ENCODE results near the gene IL18RAP. TPM values are rescaled to one million over a fixed set of nuclear protein-coding genes. Genes with fewer than 3 reads are reported as not detected.

The IL18RAP gene
- total RNA-seq, 1 experiment from 2014 or later, result not detected

- H3K27me3 ChIP-seq, result no peaks in the 10 kb centered on the region
- H3K27ac ChIP-seq, result no peak overlapping the region
- DNase-seq, result no peak
- H3K9me3 ChIP-seq (replicated peaks), result no peaks in the 10 kb centered on the region
- no peak overlapping the region for H3K4me3 ChIP-seq
- no peaks in the 10 kb centered on the region for H3K36me3 ChIP-seq
- H3K4me1 ChIP-seq, result no peaks in the 10 kb centered on the region
Observed at GRCh38 chr2:102460467-102460866, 37.5 kb downstream of the IL18RAP start.

- Histone ChIP-seq H3K4me1 (no peaks in the 10 kb centered on the region), H3K9me3 (replicated peaks) (no peaks in the 10 kb centered on the region), H3K36me3 (no peaks in the 10 kb centered on the region), H3K27me3 (no peaks in the 10 kb centered on the region), H3K4me3 (no peak overlapping the region), H3K27ac (no peak overlapping the region)
- no peak for DNase-seq
Observed at GRCh38 chr2:102461188-102461587, 38.2 kb downstream of the IL18RAP start.

GRCh38 chr2:102463160-102463559, 40.2 kb downstream of the IL18RAP start:
- no peaks in the 10 kb centered on the region for H3K36me3 ChIP-seq
- H3K9me3 ChIP-seq (replicated peaks), result no peaks in the 10 kb centered on the region
- no peak overlapping the region for H3K4me3 ChIP-seq
- H3K4me1 ChIP-seq, result no peaks in the 10 kb centered on the region
- no peak overlapping the region for H3K27ac ChIP-seq
- DNase-seq, result no peak
- no peaks in the 10 kb centered on the region for H3K27me3 ChIP-seq

- no peak overlapping the region for H3K27ac ChIP-seq
Observed at GRCh38 chr2:102470168-102470567, 47.2 kb downstream of the IL18RAP start.

GRCh38 chr2:102473020-102473419, 50.1 kb downstream of the IL18RAP start, which contains the start of gene SLC9A4:
Gene SLC9A4 (plus strand): TSS chr2:102473226. CDS start chr2:102473760, 534 bp downstream.
- H3K4me1 ChIP-seq, result no peaks in the 10 kb centered on the region
- H3K36me3 ChIP-seq, result no peaks in the 10 kb centered on the region
- H3K27ac ChIP-seq, result no peak within 1 kb of the TSS
- no peak within 1 kb of the TSS for H3K4me3 ChIP-seq
- DNase-seq, result peak in 1 of 2 experiments; percentile 63
- no peaks in the 10 kb centered on the region for H3K27me3 ChIP-seq
- H3K9me3 ChIP-seq (replicated peaks), result no peaks in the 10 kb centered on the region

More at GRCh38 chr2:102470168-102470567, 47.2 kb downstream of the IL18RAP start:
- no peaks in the 10 kb centered on the region for H3K9me3 ChIP-seq (replicated peaks)
- H3K4me3 ChIP-seq, result no peak overlapping the region
- DNase-seq, result no peak
- H3K4me1 ChIP-seq, result no peaks in the 10 kb centered on the region
- H3K36me3 ChIP-seq, result no peaks in the 10 kb centered on the region
- no peaks in the 10 kb centered on the region for H3K27me3 ChIP-seq

- Histone ChIP-seq H3K9me3 (replicated peaks) (no peaks in the 10 kb centered on the region), H3K4me3 (no peak overlapping the region), H3K4me1 (no peaks in the 10 kb centered on the region), H3K36me3 (no peaks in the 10 kb centered on the region), H3K27ac (no peak overlapping the region), H3K27me3 (no peaks in the 10 kb centered on the region)
- no peak for DNase-seq
Observed at GRCh38 chr2:102473631-102474030, 50.7 kb downstream of the IL18RAP start.

- no peaks in the 10 kb centered on the region for H3K27me3 ChIP-seq
- no peaks in the 10 kb centered on the region for H3K36me3 ChIP-seq
- no peaks in the 10 kb centered on the region for H3K9me3 ChIP-seq (replicated peaks)
- H3K4me1 ChIP-seq, result no peaks in the 10 kb centered on the region
- H3K27ac ChIP-seq, result no peak overlapping the region
- no peak overlapping the region for H3K4me3 ChIP-seq
- no peak for DNase-seq
Observed at GRCh38 chr2:102474785-102475184, 51.8 kb downstream of the IL18RAP start.

- no peaks in the 10 kb centered on the region for H3K4me1 ChIP-seq
- H3K27ac ChIP-seq, result no peak overlapping the region
- H3K27me3 ChIP-seq, result peaks cover 6% of the 10 kb centered on the region; the same call in 1 of the 2 replicates
- no peaks in the 10 kb centered on the region for H3K9me3 ChIP-seq (replicated peaks)
- DNase-seq, result no peak
- H3K36me3 ChIP-seq, result no peaks in the 10 kb centered on the region
- no peak overlapping the region for H3K4me3 ChIP-seq
Observed at GRCh38 chr2:102478686-102479470, 55.9 kb downstream of the IL18RAP start.

- peaks cover 6% of the 10 kb centered on the region; the same call in 1 of the 2 replicates for H3K27me3 ChIP-seq
Observed at GRCh38 chr2:102480285-102481195, 57.6 kb downstream of the IL18RAP start.

GRCh38 chr2:102481931-102482330, 59.0 kb downstream of the IL18RAP start:
- Histone ChIP-seq H3K4me3 (no peak overlapping the region), H3K27me3 (peaks cover 6% of the 10 kb centered on the region; the same call in 1 of the 2 replicates), H3K27ac (no peak overlapping the region), H3K4me1 (peaks cover 2% of the 10 kb centered on the region), H3K36me3 (no peaks in the 10 kb centered on the region), H3K9me3 (replicated peaks) (no peaks in the 10 kb centered on the region)
- DNase-seq, result no peak

More at GRCh38 chr2:102480285-102481195, 57.6 kb downstream of the IL18RAP start:
- Histone ChIP-seq H3K4me3 (no peak overlapping the region), H3K9me3 (replicated peaks) (no peaks in the 10 kb centered on the region), H3K36me3 (no peaks in the 10 kb centered on the region), H3K27ac (no peak overlapping the region), H3K4me1 (no peaks in the 10 kb centered on the region)
- DNase-seq, result no peak

- H3K27me3 ChIP-seq, result peaks cover 6% of the 10 kb centered on the region; the same call in 1 of the 2 replicates
- H3K27ac ChIP-seq, result no peak overlapping the region
- DNase-seq, result no peak
- H3K36me3 ChIP-seq, result no peaks in the 10 kb centered on the region
- no peak overlapping the region for H3K4me3 ChIP-seq
- peaks cover 11% of the 10 kb centered on the region for H3K4me1 ChIP-seq
- no peaks in the 10 kb centered on the region for H3K9me3 ChIP-seq (replicated peaks)
Observed at GRCh38 chr2:102483086-102483485, 60.1 kb downstream of the IL18RAP start.

GRCh38 chr2:102484310-102485061, 61.5 kb downstream of the IL18RAP start:
- Histone ChIP-seq H3K9me3 (replicated peaks) (no peaks in the 10 kb centered on the region), H3K27ac (no peak overlapping the region), H3K36me3 (no peaks in the 10 kb centered on the region), H3K4me3 (no peak overlapping the region), H3K27me3 (peaks cover 6% of the 10 kb centered on the region; the same call in 1 of the 2 replicates), H3K4me1 (peaks cover 13% of the 10 kb centered on the region)
- DNase-seq, result no peak

- no peak overlapping the region for H3K27ac ChIP-seq
- DNase-seq, result no peak
Observed at GRCh38 chr2:102485147-102485785, 62.3 kb downstream of the IL18RAP start.

More at GRCh38 chr2:102485147-102485785, 62.3 kb downstream of the IL18RAP start:
- Histone ChIP-seq H3K4me1 (peaks cover 13% of the 10 kb centered on the region), H3K4me3 (no peak overlapping the region), H3K27me3 (peaks cover 6% of the 10 kb centered on the region; the same call in 1 of the 2 replicates), H3K36me3 (no peaks in the 10 kb centered on the region), H3K9me3 (replicated peaks) (no peaks in the 10 kb centered on the region)

All from SJCRH30 (cell line).